ENCODE measurements around the gene SV2B. TPM values are rescaled to one million over a fixed set of nuclear protein-coding genes. Genes with fewer than 3 reads are reported as not detected.

SV2B gene
- total and polyA plus RNA-seq, 9 of the 15 experiments (the other 6 are each of a cell fraction or from before 2014, with no cell fraction given): 0.01 to 0.25 (median 0.11) TPM

DNA sequence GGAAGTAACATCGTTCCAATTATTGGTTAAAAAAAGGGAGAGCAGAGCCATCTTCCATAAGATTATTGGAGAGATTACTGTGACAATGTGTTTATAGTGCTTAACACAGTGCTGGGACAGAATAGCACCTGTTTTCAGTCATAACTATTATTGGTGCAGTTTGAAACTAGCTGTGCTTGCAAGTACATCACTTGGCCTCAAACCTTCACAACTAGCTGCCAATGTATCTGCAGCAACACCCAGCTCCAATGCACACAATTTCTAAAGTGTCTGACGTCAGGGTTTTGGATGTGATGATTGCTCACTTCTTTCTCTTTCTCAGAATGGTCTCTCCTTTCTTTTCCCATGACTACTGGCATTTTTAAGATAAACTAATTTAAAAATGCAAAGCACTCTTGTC is 246.2 kb downstream of the SV2B start:
- Histone ChIP-seq H3K36me3 (ENCODE audit: control insufficient read depth, insufficient read depth, low read length) (no peaks in the 10 kb centered on the region), H3K27me3 (ENCODE audit: control insufficient read depth in 2 of 2, insufficient read depth in 2 of 2, low read length in 2 of 2) (peaks cover 0 to 5% of the 10 kb centered on the region in 2 experiments; a peak in 1 of 5 replicates), H3K9me1 (ENCODE audit: control insufficient read depth, insufficient read depth, low read length) (no peaks in the 10 kb centered on the region), H3K27ac (ENCODE audit: extremely low read depth, low read depth, low read length) (no peak overlapping the region), H4K20me1 (replicated peaks; ENCODE audit: control insufficient read depth, insufficient read depth, low read length) (no peaks in the 10 kb centered on the region), H2AFZ (ENCODE audit: low read depth, low read length) (no peak overlapping the region), H3K79me2 (ENCODE audit: control insufficient read depth, insufficient read depth, low read length) (no peaks in the 10 kb centered on the region), H3K9ac (ENCODE audit: insufficient read depth in 1 of 2, low read depth in 2 of 2, low read length in 2 of 2) (no peak overlapping the region), H3K9me3 (replicated peaks; ENCODE audit: control insufficient read depth, insufficient read depth, low read depth, low read length) (no peaks in the 10 kb centered on the region), H3K4me1 (replicated peaks in 1 of 2; ENCODE audit: control insufficient read depth in 2 of 2, insufficient read depth in 2 of 2, low read length in 2 of 2) (no peaks in the 10 kb centered on the region), H3K4me2 (ENCODE audit: insufficient read depth, low read length) (no peak overlapping the region), H3K4me3 (no peak overlapping the region)
- intact Hi-C loops (cut with micrococcal nuclease) (no loop called here), in situ Hi-C loops (cut with MboI) (no loop called here)
- no TSS peak for BruUV-seq (replicated peaks)
- FAIRE-seq (no peak), DNase-seq (ENCODE audit: extremely low read depth in 1 of 4, low spot score in 3 of 4) (no peak), ATAC-seq (no peak)
- CTCF ChIA-PET (ENCODE audit: low intra/inter-chr PET ratio): no interaction called here
- POLR2A ChIA-PET: no interaction called here
- WGBS (ENCODE audit: insufficient coverage, low coverage, missing lambda C conversion rate): 0% methylated on average over 2 of the region's 2 CpGs
- TF ChIP-seq, protein P1, sequence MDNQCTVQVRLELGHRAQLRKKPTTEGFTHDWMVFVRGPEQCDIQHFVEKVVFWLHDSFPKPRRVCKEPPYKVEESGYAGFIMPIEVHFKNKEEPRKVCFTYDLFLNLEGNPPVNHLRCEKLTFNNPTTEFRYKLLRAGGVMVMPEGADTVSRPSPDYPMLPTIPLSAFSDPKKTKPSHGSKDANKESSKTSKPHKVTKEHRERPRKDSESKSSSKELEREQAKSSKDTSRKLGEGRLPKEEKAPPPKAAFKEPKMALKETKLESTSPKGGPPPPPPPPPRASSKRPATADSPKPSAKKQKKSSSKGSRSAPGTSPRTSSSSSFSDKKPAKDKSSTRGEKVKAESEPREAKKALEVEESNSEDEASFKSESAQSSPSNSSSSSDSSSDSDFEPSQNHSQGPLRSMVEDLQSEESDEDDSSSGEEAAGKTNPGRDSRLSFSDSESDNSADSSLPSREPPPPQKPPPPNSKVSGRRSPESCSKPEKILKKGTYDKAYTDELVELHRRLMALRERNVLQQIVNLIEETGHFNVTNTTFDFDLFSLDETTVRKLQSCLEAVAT (IDR thresholded peaks at IDR 0.05): no peak
- no peak for TF ChIP-seq BRCA1 (IDR thresholded peaks at IDR 0.05)
- no peak for TF ChIP-seq BRCA1 (CRISPR knock-in tag; IDR thresholded peaks at IDR 0.05)
- TF ChIP-seq, protein P2, sequence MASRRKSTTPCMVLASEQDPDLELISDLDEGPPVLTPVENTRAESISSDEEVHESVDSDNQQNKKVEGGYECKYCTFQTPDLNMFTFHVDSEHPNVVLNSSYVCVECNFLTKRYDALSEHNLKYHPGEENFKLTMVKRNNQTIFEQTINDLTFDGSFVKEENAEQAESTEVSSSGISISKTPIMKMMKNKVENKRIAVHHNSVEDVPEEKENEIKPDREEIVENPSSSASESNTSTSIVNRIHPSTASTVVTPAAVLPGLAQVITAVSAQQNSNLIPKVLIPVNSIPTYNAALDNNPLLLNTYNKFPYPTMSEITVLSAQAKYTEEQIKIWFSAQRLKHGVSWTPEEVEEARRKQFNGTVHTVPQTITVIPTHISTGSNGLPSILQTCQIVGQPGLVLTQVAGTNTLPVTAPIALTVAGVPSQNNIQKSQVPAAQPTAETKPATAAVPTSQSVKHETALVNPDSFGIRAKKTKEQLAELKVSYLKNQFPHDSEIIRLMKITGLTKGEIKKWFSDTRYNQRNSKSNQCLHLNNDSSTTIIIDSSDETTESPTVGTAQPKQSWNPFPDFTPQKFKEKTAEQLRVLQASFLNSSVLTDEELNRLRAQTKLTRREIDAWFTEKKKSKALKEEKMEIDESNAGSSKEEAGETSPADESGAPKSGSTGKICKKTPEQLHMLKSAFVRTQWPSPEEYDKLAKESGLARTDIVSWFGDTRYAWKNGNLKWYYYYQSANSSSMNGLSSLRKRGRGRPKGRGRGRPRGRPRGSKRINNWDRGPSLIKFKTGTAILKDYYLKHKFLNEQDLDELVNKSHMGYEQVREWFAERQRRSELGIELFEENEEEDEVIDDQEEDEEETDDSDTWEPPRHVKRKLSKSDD (conservative IDR thresholded peaks at IDR 0.05; ENCODE audit: low read length): no peak
- TF ChIP-seq NRF1 (conservative IDR thresholded peaks at IDR 0.05 in 1 of 2, IDR thresholded peaks at IDR 0.05 in 1 of 2): no peak
- TF ChIP-seq NFIC (IDR thresholded peaks at IDR 0.05): no peak
- TF ChIP-seq, protein P3, sequence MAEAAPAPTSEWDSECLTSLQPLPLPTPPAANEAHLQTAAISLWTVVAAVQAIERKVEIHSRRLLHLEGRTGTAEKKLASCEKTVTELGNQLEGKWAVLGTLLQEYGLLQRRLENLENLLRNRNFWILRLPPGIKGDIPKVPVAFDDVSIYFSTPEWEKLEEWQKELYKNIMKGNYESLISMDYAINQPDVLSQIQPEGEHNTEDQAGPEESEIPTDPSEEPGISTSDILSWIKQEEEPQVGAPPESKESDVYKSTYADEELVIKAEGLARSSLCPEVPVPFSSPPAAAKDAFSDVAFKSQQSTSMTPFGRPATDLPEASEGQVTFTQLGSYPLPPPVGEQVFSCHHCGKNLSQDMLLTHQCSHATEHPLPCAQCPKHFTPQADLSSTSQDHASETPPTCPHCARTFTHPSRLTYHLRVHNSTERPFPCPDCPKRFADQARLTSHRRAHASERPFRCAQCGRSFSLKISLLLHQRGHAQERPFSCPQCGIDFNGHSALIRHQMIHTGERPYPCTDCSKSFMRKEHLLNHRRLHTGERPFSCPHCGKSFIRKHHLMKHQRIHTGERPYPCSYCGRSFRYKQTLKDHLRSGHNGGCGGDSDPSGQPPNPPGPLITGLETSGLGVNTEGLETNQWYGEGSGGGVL (CRISPR knock-in tag; IDR thresholded peaks at IDR 0.05): no peak
- TF ChIP-seq, protein P4, sequence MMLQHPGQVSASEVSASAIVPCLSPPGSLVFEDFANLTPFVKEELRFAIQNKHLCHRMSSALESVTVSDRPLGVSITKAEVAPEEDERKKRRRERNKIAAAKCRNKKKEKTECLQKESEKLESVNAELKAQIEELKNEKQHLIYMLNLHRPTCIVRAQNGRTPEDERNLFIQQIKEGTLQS (IDR thresholded peaks at IDR 0.05): no peak
- TF ChIP-seq, protein P4 (CRISPR knock-in tag; conservative IDR thresholded peaks at IDR 0.05): no peak
- TF ChIP-seq, protein P5, sequence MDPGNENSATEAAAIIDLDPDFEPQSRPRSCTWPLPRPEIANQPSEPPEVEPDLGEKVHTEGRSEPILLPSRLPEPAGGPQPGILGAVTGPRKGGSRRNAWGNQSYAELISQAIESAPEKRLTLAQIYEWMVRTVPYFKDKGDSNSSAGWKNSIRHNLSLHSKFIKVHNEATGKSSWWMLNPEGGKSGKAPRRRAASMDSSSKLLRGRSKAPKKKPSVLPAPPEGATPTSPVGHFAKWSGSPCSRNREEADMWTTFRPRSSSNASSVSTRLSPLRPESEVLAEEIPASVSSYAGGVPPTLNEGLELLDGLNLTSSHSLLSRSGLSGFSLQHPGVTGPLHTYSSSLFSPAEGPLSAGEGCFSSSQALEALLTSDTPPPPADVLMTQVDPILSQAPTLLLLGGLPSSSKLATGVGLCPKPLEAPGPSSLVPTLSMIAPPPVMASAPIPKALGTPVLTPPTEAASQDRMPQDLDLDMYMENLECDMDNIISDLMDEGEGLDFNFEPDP (CRISPR knock-in tag; IDR thresholded peaks at IDR 0.05): no peak
- TF ChIP-seq SMAD1 (IDR thresholded peaks at IDR 0.05; ENCODE audit: low read depth, low read length, partially characterized antibody): no peak
- no peak for TF ChIP-seq ZKSCAN3 (CRISPR knock-in tag; IDR thresholded peaks at IDR 0.05)
- TF ChIP-seq ZNF184 (CRISPR knock-in tag; IDR thresholded peaks at IDR 0.05): no peak
- TF ChIP-seq, protein P6, sequence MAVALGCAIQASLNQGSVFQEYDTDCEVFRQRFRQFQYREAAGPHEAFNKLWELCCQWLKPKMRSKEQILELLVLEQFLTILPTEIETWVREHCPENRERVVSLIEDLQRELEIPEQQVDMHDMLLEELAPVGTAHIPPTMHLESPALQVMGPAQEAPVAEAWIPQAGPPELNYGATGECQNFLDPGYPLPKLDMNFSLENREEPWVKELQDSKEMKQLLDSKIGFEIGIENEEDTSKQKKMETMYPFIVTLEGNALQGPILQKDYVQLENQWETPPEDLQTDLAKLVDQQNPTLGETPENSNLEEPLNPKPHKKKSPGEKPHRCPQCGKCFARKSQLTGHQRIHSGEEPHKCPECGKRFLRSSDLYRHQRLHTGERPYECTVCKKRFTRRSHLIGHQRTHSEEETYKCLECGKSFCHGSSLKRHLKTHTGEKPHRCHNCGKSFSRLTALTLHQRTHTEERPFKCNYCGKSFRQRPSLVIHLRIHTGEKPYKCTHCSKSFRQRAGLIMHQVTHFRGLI (CRISPR knock-in tag; IDR thresholded peaks at IDR 0.05): no peak

Measured in K562 (cell line).